Activated CD4-positive, alpha-beta T cell treated with anti-CD3 and anti-CD28 coated beads for 24 hours (primary cell): ENCODE results near the gene SLC23A3.
"Not testable (repeated sequence)": the region's sequence is repeated elsewhere in the genome, so short reads cannot be mapped to it uniquely, and the experiment has no call there.

ENCODE experiments used
- DNase-seq, 2 donors: peaks; one replicate each; pipeline ENCODE4 v3.0.0-alpha.2; 2020; ENCODE audit warnings: low read depth in 2 of 2

The SLC23A3 gene

DNA sequence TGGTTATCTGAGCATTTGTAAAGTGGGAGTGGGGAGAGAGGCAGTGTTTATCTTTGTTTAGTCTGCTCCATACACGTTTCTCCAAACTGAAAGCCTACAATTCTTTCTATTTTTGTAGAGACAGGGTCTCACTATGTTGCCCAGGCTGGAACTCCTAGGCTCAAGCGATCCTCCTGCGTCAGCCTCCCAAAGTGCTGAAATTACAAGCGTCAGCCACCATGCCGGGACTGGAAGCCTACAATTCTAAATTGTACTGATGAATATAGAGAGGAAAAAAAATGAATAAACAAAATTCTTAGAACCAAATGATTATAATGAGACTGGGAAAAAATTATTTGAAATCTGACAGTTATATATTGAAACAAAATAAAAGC lies 35.3 kb upstream of the SLC23A3 start:
- no peak for DNase-seq

DNA sequence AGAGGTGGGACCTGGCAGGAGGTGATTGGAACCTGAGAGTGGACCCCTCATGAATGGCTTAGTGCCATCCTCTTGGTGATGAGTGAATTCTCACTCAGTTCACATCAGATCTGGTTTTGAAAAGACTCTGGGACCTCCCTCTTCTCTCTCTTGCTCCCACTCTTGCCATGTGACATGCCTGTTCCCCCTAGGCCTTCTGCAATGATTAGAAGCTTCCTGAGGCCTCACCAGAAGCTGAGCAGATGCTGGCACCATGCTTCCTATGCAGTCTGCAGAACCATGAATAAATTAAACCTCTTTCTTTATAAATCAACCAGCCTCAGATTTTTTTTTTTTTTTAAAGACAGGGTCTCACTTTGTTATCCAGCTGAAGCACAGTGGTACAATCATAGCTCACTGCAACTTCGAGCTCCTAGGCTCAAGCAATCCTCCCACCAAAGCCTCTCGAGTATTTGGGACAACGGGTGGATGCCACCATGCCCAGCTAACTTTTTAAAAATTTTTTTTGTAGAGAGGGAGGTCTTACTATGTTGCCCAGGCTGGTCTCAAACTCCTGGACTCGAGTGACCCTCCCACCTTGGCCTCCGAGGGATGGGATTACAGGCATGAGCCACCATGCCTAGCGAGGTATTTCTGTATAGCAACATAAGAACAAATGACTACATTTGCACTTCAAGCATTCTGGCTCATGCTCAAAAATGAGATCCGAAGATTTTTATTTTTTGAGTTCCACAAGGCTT lies 34.8 kb upstream of the SLC23A3 start:
- no peak for DNase-seq

DNA sequence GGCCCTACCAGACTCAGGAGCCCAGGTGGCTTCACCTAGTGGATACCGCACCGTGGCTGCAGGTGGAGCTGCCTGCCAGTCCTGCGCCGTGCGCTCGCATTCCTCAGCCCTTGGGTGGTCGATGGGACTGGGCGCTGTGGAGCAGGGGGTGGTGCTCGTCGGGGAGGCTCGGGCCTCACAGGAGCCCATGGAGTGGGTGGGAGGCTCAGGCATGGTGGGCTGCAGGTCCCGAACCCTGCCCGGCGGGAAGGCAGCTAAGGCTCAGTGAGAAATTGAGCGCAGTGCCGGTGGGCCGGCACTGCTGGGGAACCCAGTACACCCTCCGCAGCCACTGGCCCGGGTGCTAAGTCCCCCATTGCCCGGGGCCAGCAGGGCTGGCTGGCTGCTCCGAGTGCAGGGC lies 31.5 kb upstream of the SLC23A3 start:
- DNase-seq = not testable (repeated sequence)

DNA sequence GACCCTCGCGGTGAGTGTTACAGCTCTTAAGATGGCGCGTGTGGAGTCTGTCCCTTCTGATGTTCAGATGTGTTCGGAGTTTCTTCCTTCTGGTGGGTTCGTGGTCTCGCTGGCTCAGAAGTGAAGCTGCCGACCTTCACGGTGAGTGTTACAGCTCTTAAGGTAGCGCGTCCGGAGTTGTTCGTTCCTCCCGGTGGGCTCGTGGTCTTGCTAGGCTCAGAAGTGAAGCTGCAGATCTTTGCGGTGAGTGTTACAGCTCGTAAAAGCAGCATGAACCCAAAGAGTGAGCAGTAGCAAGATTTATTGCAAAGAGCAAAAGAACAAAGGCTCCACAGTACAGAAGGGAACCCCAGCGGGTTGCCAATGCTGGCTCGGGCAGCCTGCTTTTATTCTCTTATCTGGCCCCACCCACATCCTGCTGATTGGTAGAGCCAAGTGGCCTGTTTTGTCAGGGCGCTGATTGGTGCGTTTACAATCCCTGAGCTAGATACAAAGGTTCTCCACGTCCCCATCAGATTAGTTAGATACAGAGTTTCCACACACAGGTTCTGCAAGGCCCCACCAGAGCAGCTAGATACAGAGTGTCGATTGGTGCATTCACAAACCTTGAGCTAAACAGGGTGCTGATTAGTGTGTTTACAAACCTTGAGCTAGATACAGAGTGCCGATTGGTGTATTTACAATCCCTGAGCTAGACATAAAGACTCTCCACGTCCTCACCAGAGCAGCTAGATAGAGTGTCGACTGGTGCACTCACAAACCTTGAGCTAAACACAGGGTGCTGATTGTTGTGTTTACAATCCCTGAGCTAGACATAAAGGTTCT lies 30.9 kb upstream of the SLC23A3 start:
- DNase-seq = not testable (repeated sequence)

DNA sequence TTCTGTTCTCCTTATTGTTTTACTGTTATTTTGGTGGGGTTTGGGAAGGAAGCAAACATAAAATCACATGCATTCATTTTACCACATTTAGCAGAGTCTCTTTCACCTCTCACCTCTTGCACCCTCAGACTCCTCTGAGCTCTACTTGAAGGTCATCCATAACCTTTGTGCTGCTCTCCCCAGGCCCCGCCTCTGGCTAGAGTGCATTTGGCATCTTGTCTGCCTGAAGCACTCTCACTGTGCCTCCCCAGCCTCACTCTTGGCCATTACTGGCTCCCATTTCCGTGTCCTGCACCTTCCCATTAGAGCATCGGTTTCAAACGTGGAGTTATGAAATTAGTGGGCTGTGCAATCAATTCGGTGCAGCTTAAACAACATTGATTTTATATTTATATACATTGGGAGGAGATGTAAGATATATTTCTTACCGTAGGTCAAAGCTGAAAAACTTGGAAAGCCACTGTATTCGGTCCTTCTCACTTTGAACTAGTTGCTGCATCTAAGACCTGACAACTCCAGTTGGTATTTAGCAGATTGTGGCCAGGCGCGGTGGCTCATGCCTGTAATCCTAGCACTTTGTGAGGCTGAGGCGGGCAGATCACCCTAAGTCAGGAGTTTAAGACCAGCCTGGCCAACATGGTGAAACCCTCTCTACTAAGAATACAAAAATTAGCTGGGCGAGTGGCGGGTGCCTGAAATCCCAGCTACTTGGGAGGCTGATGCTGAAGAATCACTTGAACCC lies 29.8 kb upstream of the SLC23A3 start:
- DNase-seq = no peak

DNA sequence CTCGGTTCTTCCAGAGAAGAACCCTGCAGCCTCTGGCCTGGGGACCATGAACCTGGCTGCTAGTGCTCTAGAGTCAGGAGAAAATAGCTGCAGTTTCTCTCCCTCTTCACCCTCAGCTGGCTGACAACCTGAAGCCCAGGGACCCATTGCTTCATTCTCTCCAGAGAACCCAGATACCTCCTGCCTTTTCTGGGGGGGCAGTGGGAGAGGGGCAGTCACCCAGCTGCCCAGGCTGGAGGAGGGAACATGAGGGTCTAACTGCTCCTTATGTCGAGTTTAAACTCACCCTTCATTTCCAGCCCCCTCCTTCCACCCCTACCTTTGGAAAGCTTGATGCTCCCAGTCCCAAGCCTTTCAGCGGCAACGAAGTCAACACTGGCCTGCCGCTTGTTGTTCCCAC lies 29.1 kb upstream of the SLC23A3 start:
- no peak for DNase-seq

DNA sequence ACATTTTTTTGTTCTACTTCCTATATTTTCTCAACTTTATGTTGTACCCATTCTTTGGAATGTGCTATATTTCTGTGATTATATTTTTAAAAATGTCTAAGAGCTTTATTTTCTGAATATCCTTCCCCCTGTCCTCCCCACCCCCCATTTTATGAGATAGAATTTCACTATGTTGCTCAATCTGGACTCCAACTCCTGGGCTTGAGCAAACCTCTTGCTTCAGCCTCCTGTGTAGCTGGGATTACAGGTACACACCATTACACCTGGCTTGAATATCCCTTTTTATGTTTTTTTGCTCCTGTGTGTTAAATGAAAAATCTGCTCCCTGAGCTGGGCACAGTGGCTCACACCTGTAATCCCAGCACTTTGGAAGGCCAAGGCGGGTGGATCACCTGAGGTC lies 27.6 kb upstream of the SLC23A3 start:
- DNase-seq = no peak

DNA sequence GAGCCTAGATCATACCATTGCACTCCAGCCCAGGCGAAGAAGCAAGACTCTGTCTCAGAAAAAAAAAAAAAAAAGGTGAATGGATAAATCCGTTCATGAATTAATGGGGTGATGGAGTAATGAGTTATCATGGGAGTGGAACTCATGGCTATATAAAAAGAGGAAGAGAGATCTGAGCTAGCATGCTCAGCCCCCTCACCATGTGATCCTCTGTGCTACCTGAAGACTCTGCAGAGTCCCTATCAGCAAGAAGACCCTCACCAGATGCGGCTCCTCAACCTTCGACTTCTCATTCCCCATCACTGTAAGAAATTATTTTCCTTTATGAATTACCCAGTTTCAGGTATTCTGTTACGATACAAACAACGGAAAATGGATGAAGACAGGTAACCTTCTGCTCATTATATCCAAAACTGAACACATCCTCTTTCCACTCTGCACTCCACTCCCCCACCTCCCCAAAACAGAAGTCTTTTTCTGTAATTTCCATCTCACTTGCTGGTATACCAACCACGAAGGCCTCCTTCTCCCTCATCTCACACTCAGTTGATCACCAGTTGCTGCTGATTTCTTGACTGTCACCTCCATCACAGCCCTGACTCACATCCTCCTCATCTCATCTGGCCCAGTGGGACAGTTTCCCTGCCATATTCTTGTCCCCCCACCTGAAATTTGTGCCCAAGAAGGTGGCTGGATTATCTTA lies 17.1 kb upstream of the SLC23A3 start:
- DNase-seq = no peak

DNA sequence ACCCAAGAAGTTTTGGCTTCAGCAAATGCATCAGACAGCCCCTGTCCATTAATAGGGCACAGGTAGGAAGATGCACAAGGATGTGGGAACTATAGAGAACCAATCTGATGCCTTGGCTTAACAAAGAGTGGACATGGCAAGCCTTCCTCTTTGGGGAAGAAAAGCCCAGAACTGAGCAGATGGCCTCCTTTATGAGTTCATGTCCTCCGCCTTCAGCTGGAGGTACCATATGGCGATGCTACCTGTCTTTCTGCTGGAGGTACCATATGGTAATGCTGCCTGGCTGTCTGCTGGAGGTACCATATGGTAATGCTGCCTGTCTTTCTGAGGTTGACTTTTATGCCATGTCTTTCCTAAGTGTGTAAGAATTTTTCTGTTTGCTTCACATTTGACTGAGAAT lies 14.3 kb upstream of the SLC23A3 start:
- no peak for DNase-seq

DNA sequence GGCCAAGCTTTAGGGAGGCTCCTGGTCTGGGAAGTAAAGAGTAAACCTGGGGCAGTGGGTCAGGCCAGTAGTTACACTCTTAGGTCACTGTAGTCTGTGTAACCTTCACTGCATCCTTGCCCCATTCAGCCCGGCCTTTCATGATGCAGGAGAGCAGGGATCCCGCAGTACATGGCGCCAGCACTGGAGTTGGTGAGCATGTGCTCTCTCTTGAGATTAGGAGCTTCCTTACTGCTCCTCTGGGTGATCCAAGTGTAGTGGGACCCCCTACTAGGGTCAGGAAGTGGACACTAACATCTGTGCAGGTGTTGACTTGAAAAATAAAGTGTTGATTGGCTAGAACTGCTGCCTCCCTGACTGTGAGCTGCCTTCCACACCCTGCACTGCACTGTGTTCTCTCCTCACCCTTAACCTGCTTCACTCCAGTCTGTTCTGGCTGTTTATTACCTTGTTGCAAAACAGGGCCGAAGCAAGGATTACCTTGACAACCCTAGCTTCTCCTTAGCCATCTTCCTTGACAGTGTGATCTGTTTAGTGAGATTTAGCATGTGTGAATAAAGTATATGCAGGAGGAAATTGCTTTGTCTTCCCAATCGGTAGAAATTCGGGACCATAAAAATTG lies 13.4 kb upstream of the SLC23A3 start:
- DNase-seq = no peak

DNA sequence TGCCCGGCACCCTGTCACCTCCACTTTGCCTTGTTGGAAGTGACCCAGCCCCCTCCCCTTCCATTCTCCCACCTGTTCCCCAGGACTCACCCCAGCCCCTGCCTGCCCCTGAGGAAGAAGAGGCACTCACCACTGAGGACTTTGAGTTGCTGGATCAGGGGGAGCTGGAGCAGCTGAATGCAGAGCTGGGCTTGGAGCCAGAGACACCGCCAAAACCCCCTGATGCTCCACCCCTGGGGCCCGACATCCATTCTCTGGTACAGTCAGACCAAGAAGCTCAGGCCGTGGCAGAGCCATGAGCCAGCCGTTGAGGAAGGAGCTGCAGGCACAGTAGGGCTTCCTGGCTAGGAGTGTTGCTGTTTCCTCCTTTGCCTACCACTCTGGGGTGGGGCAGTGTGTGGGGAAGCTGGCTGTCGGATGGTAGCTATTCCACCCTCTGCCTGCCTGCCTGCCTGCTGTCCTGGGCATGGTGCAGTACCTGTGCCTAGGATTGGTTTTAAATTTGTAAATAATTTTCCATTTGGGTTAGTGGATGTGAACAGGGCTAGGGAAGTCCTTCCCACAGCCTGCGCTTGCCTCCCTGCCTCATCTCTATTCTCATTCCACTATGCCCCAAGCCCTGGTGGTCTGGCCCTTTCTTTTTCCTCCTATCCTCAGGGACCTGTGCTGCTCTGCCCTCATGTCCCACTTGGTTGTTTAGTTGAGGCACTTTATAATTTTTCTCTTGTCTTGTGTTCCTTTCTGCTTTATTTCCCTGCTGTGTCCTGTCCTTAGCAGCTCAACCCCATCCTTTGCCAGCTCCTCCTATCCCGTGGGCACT lies 12.7 kb upstream of the SLC23A3 start:
- DNase-seq = no peak

DNA sequence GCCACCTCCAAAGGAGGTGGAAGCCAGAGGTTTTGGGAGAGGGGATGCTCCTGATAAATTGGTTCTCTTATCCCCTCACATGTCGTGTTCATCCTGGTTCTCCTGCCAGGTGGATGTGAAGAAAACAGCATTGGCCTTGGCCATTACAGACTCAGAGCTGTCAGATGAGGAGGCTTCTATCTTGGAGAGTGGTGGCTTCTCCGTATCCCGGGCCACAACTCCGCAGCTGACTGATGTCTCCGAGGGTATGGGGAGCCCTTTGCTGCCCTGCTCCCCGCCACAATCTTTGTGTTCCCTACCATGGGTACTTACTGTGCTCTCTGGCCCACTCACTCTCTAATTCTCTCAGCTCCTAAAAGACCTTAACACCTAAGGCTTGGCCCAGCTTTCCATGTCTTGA lies 11.7 kb upstream of the SLC23A3 start:
- DNase-seq = no peak

DNA sequence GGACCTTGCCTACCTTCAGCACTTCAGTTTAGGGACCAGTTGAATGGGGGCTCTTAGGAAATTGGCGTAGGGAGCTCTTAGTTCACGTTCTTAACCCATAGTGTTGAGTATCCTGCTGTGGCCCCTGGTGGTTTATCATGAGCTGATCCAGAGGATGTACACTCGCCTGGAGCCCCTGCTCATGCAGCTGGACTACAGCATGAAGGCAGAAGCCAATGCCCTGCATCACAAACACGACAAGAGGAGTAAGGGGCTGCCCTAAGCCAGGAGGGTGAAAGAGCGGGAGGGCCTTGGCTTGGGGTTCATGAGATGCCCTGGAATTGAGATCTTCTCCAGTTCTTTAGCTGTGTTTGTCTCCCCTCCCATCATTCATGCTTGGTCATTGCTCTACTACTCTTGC lies 11.1 kb upstream of the SLC23A3 start:
- no peak for DNase-seq

DNA sequence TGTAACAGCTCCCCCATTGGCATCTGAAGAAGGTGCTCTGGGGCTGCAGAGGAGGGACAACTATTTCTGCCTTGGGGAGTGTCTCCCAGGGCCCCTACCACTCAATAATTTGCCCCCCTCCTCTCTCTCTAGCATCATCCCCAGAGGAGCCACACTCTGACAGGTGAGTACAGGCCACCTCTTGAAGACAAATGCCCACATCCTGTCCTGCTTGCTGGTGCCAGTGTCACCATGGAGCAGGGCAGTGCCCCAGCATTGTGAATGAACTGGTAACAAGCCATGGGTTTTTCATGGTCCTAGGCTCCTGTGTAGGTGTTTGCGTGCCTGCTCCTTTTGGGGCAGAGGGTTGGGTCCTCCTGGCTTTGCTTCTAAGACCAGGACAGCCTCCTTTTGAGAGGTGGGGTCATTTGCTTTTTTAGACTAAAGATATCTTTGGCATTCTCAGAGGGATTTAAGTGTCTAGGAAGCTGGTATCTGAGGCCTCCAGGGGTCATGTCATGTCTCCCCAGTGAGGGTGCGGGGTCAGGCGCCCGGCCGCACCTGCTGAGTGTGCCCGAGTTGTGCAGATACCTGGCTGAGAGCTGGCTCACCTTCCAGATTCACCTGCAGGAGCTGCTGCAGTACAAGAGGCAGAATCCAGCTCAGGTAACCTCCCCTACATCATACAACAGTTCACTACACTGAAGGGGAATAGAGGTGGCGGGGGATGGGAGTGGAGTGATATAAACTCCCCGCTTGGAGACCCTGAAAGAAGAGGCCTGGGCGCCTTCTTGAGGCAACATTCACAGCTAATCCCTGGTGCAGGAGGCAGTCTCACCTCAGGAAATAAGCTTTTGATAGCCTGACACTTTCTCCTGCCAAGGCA lies 10.0 kb upstream of the SLC23A3 start:
- DNase-seq = no peak

DNA sequence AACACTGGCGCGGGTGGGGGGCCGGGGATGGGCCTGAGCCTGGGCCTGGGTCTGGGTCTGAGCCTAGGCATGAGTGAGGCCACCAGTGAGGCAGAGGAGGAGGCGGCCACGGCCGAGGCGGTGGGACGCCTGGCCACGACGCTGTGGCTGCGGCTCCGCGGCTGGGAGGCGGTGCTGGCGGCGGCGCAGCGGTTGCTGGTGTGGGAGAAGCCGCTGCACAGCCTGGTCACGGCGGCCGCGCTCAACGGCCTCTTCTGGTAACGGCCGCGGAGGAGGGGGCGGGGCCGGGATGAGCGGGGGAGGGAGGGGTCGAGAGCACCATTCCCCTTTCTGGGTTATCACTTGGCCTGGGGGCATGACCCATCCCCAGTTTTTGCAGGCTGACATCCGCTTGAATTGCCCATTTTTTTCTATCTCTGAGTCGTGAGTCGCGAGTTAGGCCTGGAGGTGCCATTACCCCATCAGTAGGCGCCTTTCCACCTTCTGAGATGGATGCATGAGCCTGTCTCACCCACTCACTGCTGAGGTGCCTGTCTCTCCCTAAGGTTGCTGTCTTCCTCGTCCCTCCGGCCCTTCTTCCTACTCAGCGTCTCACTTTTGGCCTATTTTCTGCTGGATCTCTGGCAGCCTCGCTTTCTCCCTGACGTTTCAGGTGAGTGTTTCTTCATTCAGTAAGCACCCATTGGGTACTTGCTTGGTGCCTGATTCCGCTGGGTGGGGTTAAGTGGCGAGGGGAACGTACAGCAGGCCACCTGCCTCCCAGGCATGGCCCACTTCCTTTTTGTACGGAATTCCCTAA lies 8.7 kb upstream of the SLC23A3 start:
- DNase-seq = peak; percentile 18 to 36

DNA sequence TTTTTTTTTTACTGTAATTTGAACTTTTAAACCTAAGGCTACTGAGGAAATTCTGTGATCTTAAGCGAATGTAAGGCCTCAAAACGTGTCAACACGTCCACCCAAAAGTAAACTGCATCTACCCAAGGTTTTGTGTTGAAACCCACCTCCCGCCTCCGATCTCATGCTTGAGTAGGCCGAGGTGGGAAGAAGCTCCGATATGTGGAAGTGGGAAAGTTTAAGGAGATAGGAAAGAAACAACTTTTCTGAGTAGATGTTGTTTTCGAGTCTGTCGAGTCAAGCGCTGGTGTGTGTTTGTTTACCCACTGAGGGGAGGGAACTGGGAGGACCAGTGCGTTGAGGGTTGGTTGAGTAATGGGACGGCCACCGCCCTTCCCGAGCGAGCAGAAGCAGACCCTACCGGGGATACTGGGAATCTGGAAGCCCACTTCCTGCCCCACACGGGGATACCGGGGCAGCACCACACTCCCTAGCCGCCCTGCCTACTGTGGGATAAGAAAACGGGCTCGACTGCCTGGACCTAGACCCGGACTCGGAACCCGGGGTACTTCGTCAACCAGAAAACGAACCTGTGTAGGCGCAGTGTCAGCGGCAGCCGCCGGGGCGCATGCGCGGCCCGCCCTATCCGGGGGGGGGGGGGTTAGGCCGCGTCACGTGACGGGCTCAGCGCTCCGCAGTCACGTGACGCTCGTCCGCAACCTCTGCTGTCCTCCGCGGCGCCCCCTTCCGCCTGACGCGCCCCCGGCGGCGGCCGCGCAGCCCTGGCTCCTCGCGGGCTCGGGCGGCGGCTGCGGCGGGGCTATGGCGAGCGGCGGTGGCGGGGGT lies 7.9 kb upstream of the SLC23A3 start, which contains the start of gene RETREG2:
RETREG2 (plus strand) TSS at position 724 of the 825 bp plus-strand sequence; CDS start at position 802, 78 bp downstream.
- peak; percentile 57 to 62 for DNase-seq

DNA sequence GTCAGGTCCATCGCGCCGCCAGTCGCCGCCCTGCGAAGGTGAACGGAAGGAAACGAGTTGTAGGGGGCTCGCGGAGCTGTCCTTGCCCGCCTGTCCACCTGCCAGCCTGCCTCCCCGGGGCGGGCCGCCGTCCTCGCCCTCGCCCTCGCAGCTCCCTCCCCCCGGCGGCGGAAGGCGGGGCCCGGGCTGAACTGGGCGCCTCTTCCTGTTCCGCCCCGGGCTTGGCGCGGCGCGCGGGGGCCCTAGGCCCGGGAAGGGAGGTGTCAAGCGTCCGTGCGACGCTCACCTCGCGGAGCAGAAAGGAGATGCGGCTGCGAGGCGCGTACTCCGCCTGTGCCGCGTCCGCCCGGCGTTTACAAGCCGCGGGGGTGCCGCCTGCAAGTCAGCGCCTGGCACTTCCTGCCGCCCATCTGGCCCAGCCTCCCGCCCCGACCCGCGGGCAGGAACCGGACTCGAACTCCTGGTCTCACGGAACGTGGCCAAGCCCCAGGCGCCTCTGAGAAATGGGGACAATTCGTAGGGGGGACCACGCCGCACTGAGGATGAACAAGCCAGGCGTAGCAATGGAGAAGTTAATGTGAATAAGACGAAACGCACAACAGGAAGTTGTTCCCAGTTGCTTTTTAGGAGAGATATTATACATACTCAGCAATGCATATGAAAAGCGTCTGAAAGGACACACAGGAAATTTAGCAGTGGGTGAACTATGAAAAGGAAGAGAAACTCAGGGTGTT lies 7.2 kb upstream of the SLC23A3 start, which contains the start of gene CNPPD1:
CNPPD1 (minus strand) TSS at position 108 of the 734 bp plus-strand sequence; CDS start at position 11, 97 bp downstream.
- peak; percentile 71 to 76 for DNase-seq
